ENCODE data around the gene SIGLEC1. TPM values are rescaled to one million over a fixed set of nuclear protein-coding genes. Genes with fewer than 3 reads are reported as not detected.
A peak's percentile ranks its signal among the peaks of the same experiment; 100 is the strongest.

SIGLEC1 gene
- total RNA-seq, 1 donor from 2014 or later = not detected

DNA sequence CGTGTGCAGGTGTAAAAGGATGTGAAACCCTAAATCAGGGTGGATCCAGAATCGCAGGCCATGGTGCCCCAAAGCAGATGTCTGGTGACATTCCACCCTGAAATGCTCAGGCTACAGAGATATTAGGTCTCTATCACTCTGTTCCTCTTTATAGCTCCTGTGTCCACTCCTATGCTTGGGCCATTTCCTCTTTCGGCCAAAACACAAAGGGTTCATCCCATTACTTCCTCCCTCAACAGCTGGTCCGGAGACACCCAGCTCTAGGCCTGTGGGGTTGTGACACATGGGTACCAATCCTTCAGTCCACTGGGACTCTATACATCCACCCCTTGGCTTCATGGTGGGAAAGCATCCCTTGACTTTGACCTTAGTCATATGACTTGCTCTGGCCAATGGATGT is 1.7 kb upstream of the SIGLEC1 start:
- no peaks in the 10 kb centered on the region for H3K4me1 Mint-ChIP-seq (ENCODE audit: low read depth, unreplicated experiment)
- H3K9ac ChIP-seq (ENCODE audit: low read length) = no peak overlapping the region
- H3K36me3 ChIP-seq (ENCODE audit: insufficient read depth, low read length) = no peaks in the 10 kb centered on the region
- FAIRE-seq (no peak), DNase-seq (ENCODE audit: low read depth) (no peak)
- TF ChIP-seq, protein P1, sequence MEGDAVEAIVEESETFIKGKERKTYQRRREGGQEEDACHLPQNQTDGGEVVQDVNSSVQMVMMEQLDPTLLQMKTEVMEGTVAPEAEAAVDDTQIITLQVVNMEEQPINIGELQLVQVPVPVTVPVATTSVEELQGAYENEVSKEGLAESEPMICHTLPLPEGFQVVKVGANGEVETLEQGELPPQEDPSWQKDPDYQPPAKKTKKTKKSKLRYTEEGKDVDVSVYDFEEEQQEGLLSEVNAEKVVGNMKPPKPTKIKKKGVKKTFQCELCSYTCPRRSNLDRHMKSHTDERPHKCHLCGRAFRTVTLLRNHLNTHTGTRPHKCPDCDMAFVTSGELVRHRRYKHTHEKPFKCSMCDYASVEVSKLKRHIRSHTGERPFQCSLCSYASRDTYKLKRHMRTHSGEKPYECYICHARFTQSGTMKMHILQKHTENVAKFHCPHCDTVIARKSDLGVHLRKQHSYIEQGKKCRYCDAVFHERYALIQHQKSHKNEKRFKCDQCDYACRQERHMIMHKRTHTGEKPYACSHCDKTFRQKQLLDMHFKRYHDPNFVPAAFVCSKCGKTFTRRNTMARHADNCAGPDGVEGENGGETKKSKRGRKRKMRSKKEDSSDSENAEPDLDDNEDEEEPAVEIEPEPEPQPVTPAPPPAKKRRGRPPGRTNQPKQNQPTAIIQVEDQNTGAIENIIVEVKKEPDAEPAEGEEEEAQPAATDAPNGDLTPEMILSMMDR (IDR thresholded peaks at IDR 0.05; ENCODE audit: insufficient read depth, low read depth, low read length) = no peak
- no peak for TF ChIP-seq EZH2 (IDR thresholded peaks at IDR 0.05; ENCODE audit: insufficient read depth, low read length)
- H3K27ac ChIP-seq (ENCODE audit: low read depth, low read length) = no peak overlapping the region
- no peak overlapping the region for H3K4me2 ChIP-seq (ENCODE audit: low read length)
- H3K36me3 Mint-ChIP-seq (ENCODE audit: low read depth, unreplicated experiment) = no peaks in the 10 kb centered on the region
- no peaks in the 10 kb centered on the region for H4K20me1 ChIP-seq (ENCODE audit: insufficient read depth, low read length)
- no peaks in the 10 kb centered on the region for H3K9me3 Mint-ChIP-seq (ENCODE audit: unreplicated experiment)
- no peak overlapping the region for H2AFZ ChIP-seq (ENCODE audit: low read depth, low read length)
- H3K9me3 ChIP-seq (ENCODE audit: insufficient read depth, low read depth, low read length) = no peaks in the 10 kb centered on the region
- H3K27ac Mint-ChIP-seq (ENCODE audit: unreplicated experiment) = no peak overlapping the region
- no peaks in the 10 kb centered on the region for H3K27me3 ChIP-seq (ENCODE audit: insufficient read depth, low read length)
- H3K27me3 Mint-ChIP-seq (ENCODE audit: low read depth, unreplicated experiment) = peaks cover 17% of the 10 kb centered on the region
- no peaks in the 10 kb centered on the region for H3K79me2 ChIP-seq (ENCODE audit: insufficient read depth, low read length)
- H3K4me3 Mint-ChIP-seq (ENCODE audit: unreplicated experiment) = no peak overlapping the region
- H3K4me3 ChIP-seq (ENCODE audit: insufficient read depth, low read depth, low read length) = no peak overlapping the region
- no peaks in the 10 kb centered on the region for H3K4me1 ChIP-seq (ENCODE audit: insufficient read depth, low read length)

DNA sequence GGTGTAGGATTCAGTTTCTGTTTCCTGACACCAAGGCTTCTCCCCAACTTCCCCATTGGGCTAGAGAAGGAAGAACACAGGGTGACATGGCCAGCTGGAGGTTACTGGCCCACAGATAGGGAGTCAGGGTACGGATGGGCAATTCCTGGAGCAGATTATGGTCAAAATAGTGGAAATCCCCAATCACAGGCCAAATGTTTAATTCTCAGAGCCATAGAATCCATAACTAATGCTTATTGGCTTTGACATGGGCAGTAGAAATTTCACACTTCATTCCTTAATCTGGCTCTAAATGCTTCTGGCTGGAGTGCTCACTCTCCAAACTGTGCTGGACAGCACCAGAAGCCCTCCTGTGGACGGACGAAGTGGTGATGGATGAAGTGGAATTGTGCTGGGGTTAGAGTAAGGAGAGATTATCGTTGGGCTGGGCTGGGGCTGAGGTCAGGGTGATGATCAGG is 887 bp downstream of the SIGLEC1 start:
- no peaks in the 10 kb centered on the region for H3K4me1 ChIP-seq (ENCODE audit: insufficient read depth, low read length)
- no peak overlapping the region for H3K27ac ChIP-seq (ENCODE audit: low read depth, low read length)
- H3K4me2 ChIP-seq (ENCODE audit: low read length) = no peak overlapping the region
- DNase-seq (ENCODE audit: low read depth) (no peak), FAIRE-seq (no peak)
- H3K9me3 ChIP-seq (ENCODE audit: insufficient read depth, low read depth, low read length) = no peaks in the 10 kb centered on the region
- no peaks in the 10 kb centered on the region for H3K9me3 Mint-ChIP-seq (ENCODE audit: unreplicated experiment)
- no peak overlapping the region for H3K4me3 ChIP-seq (ENCODE audit: insufficient read depth, low read depth, low read length)
- no peaks in the 10 kb centered on the region for H3K36me3 Mint-ChIP-seq (ENCODE audit: low read depth, unreplicated experiment)
- no peaks in the 10 kb centered on the region for H3K79me2 ChIP-seq (ENCODE audit: insufficient read depth, low read length)
- peaks cover 17% of the 10 kb centered on the region for H3K27me3 Mint-ChIP-seq (ENCODE audit: low read depth, unreplicated experiment)
- H3K4me1 Mint-ChIP-seq (ENCODE audit: low read depth, unreplicated experiment) = no peaks in the 10 kb centered on the region
- no peaks in the 10 kb centered on the region for H4K20me1 ChIP-seq (ENCODE audit: insufficient read depth, low read length)
- H2AFZ ChIP-seq (ENCODE audit: low read depth, low read length) = no peak overlapping the region
- no peak overlapping the region for H3K9ac ChIP-seq (ENCODE audit: low read length)
- H3K36me3 ChIP-seq (ENCODE audit: insufficient read depth, low read length) = no peaks in the 10 kb centered on the region
- H3K4me3 Mint-ChIP-seq (ENCODE audit: unreplicated experiment) = no peak overlapping the region
- no peaks in the 10 kb centered on the region for H3K27me3 ChIP-seq (ENCODE audit: insufficient read depth, low read length)
- TF ChIP-seq, protein P1 (IDR thresholded peaks at IDR 0.05; ENCODE audit: insufficient read depth, low read depth, low read length) = no peak
- TF ChIP-seq EZH2 (IDR thresholded peaks at IDR 0.05; ENCODE audit: insufficient read depth, low read length) = no peak
- H3K27ac Mint-ChIP-seq (ENCODE audit: unreplicated experiment) = no peak overlapping the region

DNA sequence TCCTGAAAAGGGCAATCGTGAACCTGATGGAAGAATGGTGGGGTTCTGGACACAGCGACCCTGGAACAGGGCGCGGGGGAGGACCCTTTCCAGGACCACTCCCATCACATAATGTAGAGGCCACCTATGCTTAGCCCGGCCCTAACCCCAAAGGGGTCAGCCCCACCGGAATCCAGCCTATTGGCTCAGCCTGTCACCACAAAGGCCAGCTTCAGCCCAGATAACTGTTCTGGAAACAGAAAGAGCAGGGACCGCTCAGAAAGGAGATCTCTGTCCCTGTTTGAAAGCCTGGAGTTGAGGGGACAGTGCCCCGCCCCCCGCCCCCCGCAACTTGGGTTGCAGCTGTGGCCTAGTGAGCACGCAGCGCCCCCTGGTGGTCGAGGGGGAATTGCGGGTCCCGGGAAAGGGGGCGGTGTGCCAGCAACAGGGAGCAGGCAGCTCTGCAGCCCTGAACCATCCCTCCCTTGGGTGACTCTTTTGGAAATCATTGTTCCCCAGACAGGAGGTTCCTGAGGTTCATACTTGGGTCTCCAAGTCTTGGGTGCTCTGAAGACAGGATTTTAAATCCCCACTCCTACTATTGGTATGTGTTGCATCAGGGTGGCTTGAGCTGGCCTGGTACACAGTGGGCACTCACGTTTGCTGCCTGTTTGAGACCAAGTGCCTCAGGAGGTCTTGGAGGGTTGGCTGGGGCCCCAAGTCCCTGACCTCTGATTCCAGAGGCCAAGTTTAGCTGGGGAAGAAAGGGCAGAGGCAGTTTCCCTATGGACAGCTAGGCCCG is 1.5 kb downstream of the SIGLEC1 start:
- Histone ChIP-seq H2AFZ (ENCODE audit: low read depth, low read length) (no peak overlapping the region), H3K4me1 (ENCODE audit: insufficient read depth, low read length) (no peaks in the 10 kb centered on the region), H3K9me3 (ENCODE audit: insufficient read depth, low read depth, low read length) (no peaks in the 10 kb centered on the region), H3K79me2 (ENCODE audit: insufficient read depth, low read length) (no peaks in the 10 kb centered on the region), H4K20me1 (ENCODE audit: insufficient read depth, low read length) (no peaks in the 10 kb centered on the region), H3K4me3 (ENCODE audit: insufficient read depth, low read depth, low read length) (no peak overlapping the region), H3K27ac (ENCODE audit: low read depth, low read length) (no peak overlapping the region), H3K36me3 (ENCODE audit: insufficient read depth, low read length) (no peaks in the 10 kb centered on the region), H3K9ac (ENCODE audit: low read length) (no peak overlapping the region), H3K4me2 (ENCODE audit: low read length) (no peak overlapping the region), H3K27me3 (ENCODE audit: insufficient read depth, low read length) (no peaks in the 10 kb centered on the region)
- Mint-ChIP-seq H3K4me3 (ENCODE audit: unreplicated experiment) (no peak overlapping the region), H3K36me3 (ENCODE audit: low read depth, unreplicated experiment) (no peaks in the 10 kb centered on the region), H3K9me3 (ENCODE audit: unreplicated experiment) (no peaks in the 10 kb centered on the region), H3K27me3 (ENCODE audit: low read depth, unreplicated experiment) (peaks cover 17% of the 10 kb centered on the region), H3K4me1 (ENCODE audit: low read depth, unreplicated experiment) (no peaks in the 10 kb centered on the region), H3K27ac (ENCODE audit: unreplicated experiment) (no peak overlapping the region)
- FAIRE-seq (no peak), DNase-seq (ENCODE audit: low read depth) (no peak)
- TF ChIP-seq EZH2 (IDR thresholded peaks at IDR 0.05; ENCODE audit: insufficient read depth, low read length) = no peak
- TF ChIP-seq, protein P1 (IDR thresholded peaks at IDR 0.05; ENCODE audit: insufficient read depth, low read depth, low read length) = peak; percentile 69

Data from astrocyte (in vitro differentiated cells and primary cell).